GM18873 (cell line): Measurements from ENCODE around the gene KCND2.

ENCODE experiments used
- ATAC-seq: cut with Tn5 transposase; IDR thresholded peaks from one replicate; pipeline ENCODE4 v1.9.1; 2021; ENCODE audit warnings: mild to moderate bottlenecking, moderate library complexity, moderate number of reproducible peaks; ENCODE audit not compliant: unreplicated experiment, low FRiP score

The KCND2 gene

GRCh38 chr7:120307991-120308545 lies 35.1 kb downstream of the KCND2 start:
- no peak for ATAC-seq

GRCh38 chr7:120311028-120311788 lies 38.2 kb downstream of the KCND2 start:
- no peak for ATAC-seq

- no peak for ATAC-seq
Observed at GRCh38 chr7:120320218-120320961, 47.4 kb downstream of the KCND2 start.

- no peak for ATAC-seq
Observed at GRCh38 chr7:120327054-120327453, 54.1 kb downstream of the KCND2 start.

- no peak for ATAC-seq
Observed at GRCh38 chr7:120332433-120332832, 59.5 kb downstream of the KCND2 start.

- peak; percentile 98 for ATAC-seq
Observed at GRCh38 chr7:120334475-120334874, 61.5 kb downstream of the KCND2 start.

- ATAC-seq = peak; percentile 44
Observed at GRCh38 chr7:120337308-120337907, 64.4 kb downstream of the KCND2 start.

- no peak for ATAC-seq
Observed at GRCh38 chr7:120344276-120344675, 71.3 kb downstream of the KCND2 start.

- ATAC-seq = no peak
Observed at GRCh38 chr7:120353171-120353570, 80.2 kb downstream of the KCND2 start.

GRCh38 chr7:120360918-120361317 lies 87.9 kb downstream of the KCND2 start:
- peak; percentile 98 for ATAC-seq

GRCh38 chr7:120363414-120363813 lies 90.4 kb downstream of the KCND2 start:
- no peak for ATAC-seq

GRCh38 chr7:120370954-120371353 lies 98.0 kb downstream of the KCND2 start:
- ATAC-seq = peak; percentile 89

- no peak for ATAC-seq
Observed at GRCh38 chr7:120373174-120373573, 100.2 kb downstream of the KCND2 start.

- ATAC-seq = peak; percentile 51
Observed at GRCh38 chr7:120394595-120394994, 121.6 kb downstream of the KCND2 start.

GRCh38 chr7:120395526-120396019 lies 122.6 kb downstream of the KCND2 start:
- ATAC-seq = peak; percentile 92

- ATAC-seq = no peak
Observed at GRCh38 chr7:120398284-120399000, 125.5 kb downstream of the KCND2 start.

- ATAC-seq = no peak
Observed at GRCh38 chr7:120400806-120401455, 128.0 kb downstream of the KCND2 start.

- peak; percentile 56 for ATAC-seq
Observed at GRCh38 chr7:120402079-120402767, 129.2 kb downstream of the KCND2 start.

GRCh38 chr7:120402801-120403200 lies 129.8 kb downstream of the KCND2 start:
- ATAC-seq = no peak
